ENCODE measurements around the gene PRR35.

PRR35 gene

GRCh38 chr16:528111-529011 lies 31.8 kb upstream of the PRR35 start:
- DNase-seq (ENCODE audit: low read depth in 2 of 2), result peak in 1 of 2 donors; percentile 37

GRCh38 chr16:529012-529575 lies 31.1 kb upstream of the PRR35 start:
- no peak for DNase-seq (ENCODE audit: low read depth in 2 of 2)

- no peak for DNase-seq (ENCODE audit: low read depth in 2 of 2)
Observed at GRCh38 chr16:530111-530817, 29.9 kb upstream of the PRR35 start.

- DNase-seq (ENCODE audit: low read depth in 2 of 2), result no peak
Observed at GRCh38 chr16:531494-532125, 28.6 kb upstream of the PRR35 start.

DNA sequence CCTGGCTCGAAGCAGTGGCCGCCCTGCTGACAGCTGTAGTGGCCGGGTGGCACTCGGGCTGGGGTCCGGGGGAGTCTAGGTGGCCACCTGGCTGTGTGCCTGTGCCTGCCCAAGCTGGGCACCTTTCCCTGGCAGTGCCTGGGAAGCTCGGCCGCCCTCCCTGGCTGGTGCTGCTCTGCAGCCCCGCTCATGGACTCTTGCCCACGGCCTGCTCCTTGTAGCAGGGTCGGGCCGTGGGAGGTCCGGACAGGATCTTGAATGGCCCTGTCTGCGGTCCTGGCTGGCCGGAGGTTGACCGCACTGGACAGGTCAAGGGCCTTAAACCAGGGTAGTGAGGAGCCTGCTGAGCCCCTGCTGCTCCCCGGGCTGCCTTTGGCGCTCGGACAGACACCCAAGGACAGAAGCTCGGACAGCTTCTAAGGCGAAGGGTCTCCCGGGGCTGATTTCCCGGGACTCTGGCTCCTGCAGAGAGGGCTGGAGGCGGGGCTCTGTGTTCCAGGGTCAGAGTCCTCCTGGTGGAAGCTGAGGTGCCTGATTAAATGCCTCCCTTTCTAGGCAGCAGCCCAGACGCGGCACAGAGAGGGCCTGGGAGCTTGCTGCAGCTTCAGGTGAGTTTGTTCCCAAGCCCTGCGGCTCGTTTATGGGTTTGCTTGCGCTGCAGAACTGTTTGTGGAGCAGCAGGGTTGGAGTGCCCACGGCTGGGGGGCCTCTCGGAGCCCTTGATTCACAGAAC lies 26.6 kb upstream of the PRR35 start:
- no peak for DNase-seq (ENCODE audit: low read depth in 2 of 2)

- DNase-seq (ENCODE audit: low read depth in 2 of 2), result no peak
Observed at GRCh38 chr16:534135-534534, 26.1 kb upstream of the PRR35 start.

DNA sequence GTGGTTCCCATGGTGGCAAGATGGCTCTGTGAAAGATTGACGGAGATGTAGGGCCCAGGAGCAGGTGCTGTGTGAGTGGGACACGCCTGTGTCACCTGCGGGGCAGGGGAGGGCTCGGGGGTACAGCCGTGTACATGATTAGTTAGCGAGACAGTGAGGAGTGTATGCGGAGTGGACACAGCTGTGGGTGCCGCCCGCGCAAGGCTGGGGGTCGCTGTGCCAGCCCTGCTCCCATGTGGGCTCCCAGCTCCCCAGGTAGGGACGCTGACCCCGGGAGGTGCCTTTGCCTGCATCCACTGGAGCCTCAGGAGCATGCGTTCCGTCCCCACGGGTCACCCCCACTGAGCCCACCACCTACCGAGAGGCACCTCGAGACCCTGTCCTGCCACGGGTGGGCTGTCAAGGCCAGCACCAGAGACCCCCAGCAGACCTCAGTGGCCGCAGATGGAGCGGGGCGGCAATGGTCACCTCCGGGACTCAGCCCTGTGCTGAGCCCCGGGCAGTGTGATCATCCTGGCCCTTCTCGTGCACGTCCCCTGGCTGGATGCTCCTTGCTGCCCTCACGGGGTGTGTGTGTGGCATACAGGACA lies 25.2 kb upstream of the PRR35 start:
- DNase-seq (ENCODE audit: low read depth in 2 of 2), result no peak

GRCh38 chr16:535446-536405 lies 24.5 kb upstream of the PRR35 start:
- DNase-seq (ENCODE audit: low read depth in 2 of 2), result no peak

- DNase-seq (ENCODE audit: low read depth in 2 of 2), result no peak
Observed at GRCh38 chr16:536746-537145, 23.4 kb upstream of the PRR35 start.

DNA sequence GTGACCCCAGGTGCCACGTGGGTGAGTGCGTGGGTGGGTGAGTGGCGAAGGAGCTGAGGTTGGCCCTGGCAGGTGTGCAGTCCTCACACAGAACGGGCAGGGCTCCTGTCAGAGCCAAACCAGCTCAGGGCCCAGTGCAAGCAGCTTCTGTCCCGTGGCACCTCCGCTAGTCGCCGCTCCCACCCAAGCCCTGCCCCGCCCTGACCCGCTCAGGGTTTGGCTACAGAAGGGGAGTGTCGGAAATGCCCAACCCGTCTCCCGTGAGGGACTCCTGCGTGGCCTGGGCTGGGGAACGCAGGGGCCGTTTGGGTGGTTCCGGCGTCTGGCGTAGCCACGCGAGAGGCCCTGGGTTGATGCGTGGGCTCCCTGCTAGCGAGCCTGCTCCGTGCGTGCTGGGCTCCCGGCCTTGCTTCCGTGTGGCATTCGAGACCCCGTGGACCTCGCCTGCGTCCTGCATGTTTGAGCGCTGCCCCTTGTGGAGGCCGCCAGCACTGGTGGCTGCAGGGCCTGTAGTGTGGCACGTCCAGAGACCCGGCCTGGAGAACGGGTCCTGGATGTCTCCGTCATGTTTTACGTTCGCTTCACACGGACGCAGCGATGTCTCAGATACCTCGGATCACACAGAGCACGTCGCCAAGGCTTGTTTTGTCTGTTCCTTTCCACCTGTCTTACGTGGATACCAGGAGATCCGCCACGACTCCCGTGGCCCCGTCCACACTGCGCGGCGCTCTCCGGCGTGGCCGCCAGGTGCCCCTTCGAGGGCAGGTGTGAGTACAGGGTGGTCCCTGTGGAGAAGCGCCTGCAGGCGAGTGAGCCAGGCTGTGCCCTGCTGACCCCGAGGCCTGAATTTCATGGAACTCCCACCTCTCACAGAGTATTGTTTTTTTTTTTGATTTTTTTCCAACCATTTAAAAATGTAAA lies 22.5 kb upstream of the PRR35 start:
- DNase-seq (ENCODE audit: low read depth in 2 of 2), result no peak

DNA sequence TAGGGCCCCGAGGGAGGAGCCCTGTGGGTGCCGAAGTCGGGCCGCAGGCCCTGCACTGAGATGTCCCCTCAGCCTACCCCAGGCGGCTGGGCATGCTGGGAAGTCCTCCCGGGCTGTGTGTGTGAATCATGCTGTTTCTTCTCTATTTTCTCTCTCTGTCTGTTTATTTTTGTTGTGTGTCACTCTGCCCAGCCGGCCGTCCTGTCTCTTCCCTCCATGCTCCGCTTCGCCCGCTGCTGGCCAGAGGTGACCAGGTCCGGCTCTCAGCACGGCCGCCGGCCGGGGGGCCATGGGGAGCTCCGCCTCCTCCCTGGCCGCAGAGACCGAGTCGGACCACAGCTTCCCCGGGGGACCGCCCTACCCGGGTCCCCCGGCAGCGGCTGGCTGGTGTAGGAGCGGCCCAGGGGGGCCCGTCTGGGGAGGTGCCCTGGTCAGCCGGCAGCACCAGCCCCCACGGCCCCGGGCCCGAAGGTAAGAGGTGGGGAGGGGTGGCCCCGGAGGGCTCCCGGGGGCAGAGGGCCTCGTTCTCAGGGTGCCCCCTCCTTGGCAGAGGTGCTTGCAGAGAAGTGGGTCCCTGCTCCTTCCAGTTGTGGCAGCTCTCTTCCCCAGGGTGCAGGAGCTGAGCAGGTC lies 20.2 kb upstream of the PRR35 start:
- no peak for DNase-seq (ENCODE audit: low read depth in 2 of 2)

DNA sequence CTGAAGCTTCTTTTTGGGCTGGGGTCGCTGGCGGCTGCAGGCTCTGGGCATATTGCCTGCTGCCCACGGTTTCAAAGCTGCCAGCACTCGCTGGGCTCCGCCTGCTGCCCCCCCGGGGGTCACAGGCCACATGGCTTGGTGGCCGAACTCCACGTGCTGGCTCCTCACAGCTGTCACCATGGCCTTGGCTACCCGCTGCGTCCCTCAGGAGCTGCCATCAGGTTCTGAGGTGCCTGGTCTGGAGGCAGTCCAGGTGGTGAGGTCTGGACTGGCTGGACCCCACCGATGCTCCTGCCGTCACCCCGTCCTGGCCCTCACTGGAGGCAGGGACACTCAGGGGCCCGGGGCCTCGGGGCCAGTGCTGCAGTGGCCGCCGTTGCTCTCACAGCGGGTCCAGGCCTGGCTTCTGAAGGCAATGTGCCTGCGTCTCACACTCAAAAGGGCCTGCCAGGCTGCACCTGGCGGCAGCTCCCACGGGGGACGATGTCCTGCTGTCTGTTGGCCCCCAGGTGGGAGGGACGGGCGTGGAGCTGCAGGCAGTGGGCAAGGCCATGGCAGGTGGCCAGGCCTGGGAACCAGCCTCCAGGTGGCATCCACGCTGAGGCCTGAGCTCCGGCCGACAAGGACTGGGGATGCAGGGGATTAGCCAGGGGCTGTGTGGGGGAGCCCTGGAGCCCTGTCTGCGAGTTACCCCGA lies 19.4 kb upstream of the PRR35 start:
- DNase-seq (ENCODE audit: low read depth in 2 of 2), result no peak

DNA sequence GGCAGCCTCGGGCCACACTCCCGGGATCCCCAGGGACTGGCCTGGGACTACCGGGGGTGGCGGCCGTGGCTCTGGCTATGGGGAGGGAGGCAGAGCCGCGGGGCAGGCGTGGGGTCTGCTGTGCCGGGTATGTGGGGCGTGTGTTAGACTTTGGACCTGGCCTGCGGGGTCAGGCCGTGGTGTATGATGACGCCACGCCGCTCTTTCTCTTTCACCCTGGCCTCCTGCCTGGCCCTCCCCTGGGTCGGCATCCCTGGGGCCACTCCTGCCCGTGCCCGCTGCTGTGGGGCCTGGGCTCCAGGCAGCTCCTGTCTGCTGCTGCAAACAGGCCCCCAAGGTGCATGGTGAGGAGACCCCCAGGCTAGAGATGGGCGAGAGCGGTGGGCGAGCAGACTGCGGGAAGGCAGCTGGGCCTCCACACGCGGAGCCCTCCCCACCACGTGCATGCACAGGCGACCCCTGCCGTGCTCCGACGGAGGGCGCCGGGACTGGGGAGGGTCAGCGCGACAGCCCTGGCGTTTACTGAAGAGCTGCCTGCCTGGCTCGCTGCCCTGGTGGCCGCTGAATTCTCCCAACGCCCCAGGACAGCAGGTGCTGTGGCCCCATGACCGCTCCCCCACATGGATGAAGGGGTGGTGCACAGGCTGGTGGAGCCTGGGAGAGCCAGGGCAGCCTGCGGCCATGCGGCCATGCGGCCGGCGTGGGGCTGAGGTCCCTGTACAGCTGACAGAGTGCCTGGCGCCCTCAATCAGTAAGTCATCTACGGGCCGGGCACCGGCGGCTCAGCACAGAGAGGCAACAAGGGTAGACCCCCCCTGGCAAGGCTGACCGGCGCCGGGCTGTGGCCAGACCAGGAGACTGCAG lies 16.7 kb upstream of the PRR35 start:
- DNase-seq (ENCODE audit: low read depth in 2 of 2), result no peak

DNA sequence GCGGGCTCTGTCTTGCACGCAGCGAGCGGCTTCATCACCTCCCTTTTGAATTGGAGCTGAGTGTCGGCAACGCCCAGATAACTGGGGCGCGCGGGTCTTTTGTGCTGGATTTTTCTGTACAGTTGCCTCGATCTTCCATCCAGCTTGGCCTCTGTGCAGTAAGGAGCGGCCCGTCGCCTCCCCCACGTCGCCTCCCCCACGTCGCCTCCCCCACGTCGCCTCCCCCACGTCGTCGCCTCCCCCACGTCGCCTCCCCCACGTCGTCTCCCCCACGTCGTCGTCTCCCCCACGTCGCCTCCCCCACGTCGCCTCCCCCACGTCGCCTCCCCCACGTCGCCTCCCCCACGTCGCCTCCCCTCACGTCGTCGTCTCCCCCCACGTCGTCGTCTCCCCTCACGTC lies 15.7 kb upstream of the PRR35 start:
- no peak for DNase-seq (ENCODE audit: low read depth in 2 of 2)

DNA sequence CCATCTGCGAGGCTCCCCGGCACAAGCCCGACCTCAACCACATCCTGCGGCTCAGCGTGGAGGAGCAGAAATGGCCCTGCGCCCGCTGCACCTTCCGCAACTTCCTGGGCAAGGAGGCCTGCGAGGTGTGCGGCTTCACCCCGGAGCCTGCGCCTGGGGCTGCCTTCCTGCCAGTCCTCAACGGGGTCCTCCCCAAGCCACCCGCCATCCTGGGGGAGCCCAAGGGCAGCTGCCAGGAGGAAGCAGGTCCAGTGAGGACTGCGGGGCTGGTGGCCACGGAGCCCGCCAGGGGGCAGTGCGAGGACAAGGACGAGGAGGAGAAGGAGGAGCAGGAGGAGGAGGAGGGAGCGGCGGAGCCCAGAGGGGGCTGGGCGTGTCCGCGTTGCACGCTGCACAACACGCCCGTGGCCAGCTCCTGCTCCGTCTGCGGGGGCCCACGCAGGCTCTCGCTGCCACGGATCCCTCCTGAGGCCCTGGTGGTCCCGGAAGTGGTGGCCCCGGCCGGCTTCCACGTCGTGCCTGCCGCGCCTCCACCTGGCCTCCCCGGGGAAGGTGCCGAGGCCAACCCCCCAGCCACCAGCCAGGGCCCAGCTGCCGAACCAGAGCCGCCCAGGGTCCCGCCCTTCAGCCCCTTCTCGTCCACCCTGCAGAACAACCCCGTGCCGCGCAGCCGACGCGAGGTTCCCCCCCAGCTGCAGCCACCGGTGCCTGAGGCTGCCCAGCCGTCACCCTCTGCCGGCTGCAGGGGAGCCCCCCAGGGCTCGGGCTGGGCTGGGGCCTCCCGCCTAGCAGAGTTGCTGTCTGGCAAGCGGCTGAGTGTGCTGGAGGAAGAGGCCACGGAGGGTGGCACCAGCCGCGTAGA lies 13.1 kb upstream of the PRR35 start:
- peak in 1 of 2 donors; percentile 43 for DNase-seq (ENCODE audit: low read depth in 2 of 2)

DNA sequence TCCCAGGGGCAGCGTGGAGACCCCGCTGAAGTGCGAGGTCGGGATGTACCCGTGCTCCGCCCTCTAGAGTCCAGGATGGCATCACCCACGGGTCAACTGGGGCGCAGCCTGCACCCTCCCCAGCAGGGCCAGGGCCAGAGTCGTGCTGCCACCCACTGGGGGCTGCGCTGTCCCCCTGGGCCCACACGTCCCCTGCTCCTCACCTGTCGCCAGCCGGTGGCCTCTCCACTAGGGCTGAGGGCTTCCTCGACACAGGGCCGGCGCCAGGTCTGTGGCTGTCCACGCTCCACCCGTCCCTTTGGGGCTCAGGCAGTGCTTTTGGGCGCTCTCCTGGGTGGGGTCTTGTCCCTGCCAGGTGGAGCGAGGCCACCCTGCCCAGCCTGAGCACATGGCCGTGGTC lies 11.6 kb upstream of the PRR35 start:
- no peak for DNase-seq (ENCODE audit: low read depth in 2 of 2)
